ENCODE results near the gene PTN.
"Not testable (repeated sequence)": the region's sequence is repeated elsewhere in the genome, so short reads cannot be mapped to it uniquely, and the experiment has no call there.

Gene PTN

GRCh38 chr7:137209151-137209817 lies 134.2 kb downstream of the PTN start:
- no peak overlapping the region for H3K4me3 ChIP-seq (ENCODE audit: low read depth, low read length)
- no peak for TF ChIP-seq CTCF (IDR thresholded peaks at IDR 0.05; ENCODE audit: low read depth, low read length)

- H3K4me3 ChIP-seq (ENCODE audit: low read depth, low read length), result no peak overlapping the region
- no peak for TF ChIP-seq CTCF (IDR thresholded peaks at IDR 0.05; ENCODE audit: low read depth, low read length)
Observed at GRCh38 chr7:137206770-137207169, 136.8 kb downstream of the PTN start.

- no peak overlapping the region for H3K4me3 ChIP-seq (ENCODE audit: low read depth, low read length)
- TF ChIP-seq CTCF (IDR thresholded peaks at IDR 0.05; ENCODE audit: low read depth, low read length), result no peak
Observed at GRCh38 chr7:137204246-137204645, 139.3 kb downstream of the PTN start.

- no peak overlapping the region for H3K4me3 ChIP-seq (ENCODE audit: low read depth, low read length)
- TF ChIP-seq CTCF (IDR thresholded peaks at IDR 0.05; ENCODE audit: low read depth, low read length), result no peak
Observed at GRCh38 chr7:137203351-137203750, 140.2 kb downstream of the PTN start.

- no peak overlapping the region for H3K4me3 ChIP-seq (ENCODE audit: low read depth, low read length)
- no peak for TF ChIP-seq CTCF (IDR thresholded peaks at IDR 0.05; ENCODE audit: low read depth, low read length)
Observed at GRCh38 chr7:137196648-137197047, 146.9 kb downstream of the PTN start.

GRCh38 chr7:137195996-137196395 lies 147.5 kb downstream of the PTN start:
- H3K4me3 ChIP-seq (ENCODE audit: low read depth, low read length), result no peak overlapping the region
- no peak for TF ChIP-seq CTCF (IDR thresholded peaks at IDR 0.05; ENCODE audit: low read depth, low read length)

- not testable (repeated sequence) for H3K4me3 ChIP-seq (ENCODE audit: low read depth, low read length)
Observed at GRCh38 chr7:137181619-137182018, 161.9 kb downstream of the PTN start.

All from WI38 (cell line).